Activated CD4-positive, CD25-positive, alpha-beta regulatory T cell treated with anti-CD3 and anti-CD28 coated beads, Interleukin-2, amount 50 U/mL, for 16 hours (primary cell): ENCODE results near the gene LRP1.

Experiments
- DNase-seq: peaks from one replicate; pipeline ENCODE4 v3.0.0-alpha.2; 2020; ENCODE audit warnings: low read depth, low spot score

LRP1 gene

GRCh38 chr12:57211791-57212700 lies 83.8 kb downstream of the LRP1 start:
- DNase-seq: no peak

GRCh38 chr12:57212701-57213057 lies 84.4 kb downstream of the LRP1 start:
- DNase-seq: no peak

- DNase-seq: peak; percentile 66
Observed at GRCh38 chr12:57213058-57213715, 84.9 kb downstream of the LRP1 start.

DNA sequence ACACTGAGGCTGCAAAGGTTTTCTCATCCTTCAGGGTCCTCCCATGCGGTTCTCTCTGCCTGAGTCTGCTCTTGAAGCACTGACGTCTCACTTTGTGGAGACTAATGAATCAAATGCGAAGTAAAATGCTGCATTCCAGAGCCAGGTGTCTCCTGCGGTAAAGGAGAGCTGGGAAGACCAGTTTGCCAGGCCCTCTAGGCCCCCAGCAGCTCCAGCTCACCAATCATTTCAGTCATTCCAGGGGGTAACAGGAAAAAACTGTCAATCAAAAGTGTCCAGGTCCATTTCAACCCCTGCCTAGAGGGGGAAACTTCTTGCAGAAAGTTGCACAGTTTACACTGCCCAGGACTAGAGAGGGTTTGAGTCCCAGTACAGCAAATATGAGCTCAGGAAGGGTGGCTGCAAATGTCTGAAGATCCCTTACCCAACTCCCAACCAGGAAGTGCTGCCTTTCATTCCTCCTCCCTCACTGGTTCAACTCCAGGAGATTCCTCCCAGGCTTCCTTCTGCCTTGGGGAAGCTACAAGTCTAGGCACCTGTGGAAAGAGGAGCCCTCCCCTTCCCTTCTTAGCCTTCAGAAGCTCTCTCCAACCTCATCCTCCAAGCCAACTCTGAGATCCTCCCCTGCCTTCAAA lies 85.6 kb downstream of the LRP1 start:
- no peak for DNase-seq

GRCh38 chr12:57214398-57214781 lies 86.1 kb downstream of the LRP1 start:
- peak; percentile 27 for DNase-seq

- no peak for DNase-seq
Observed at GRCh38 chr12:57215065-57215464, 86.8 kb downstream of the LRP1 start.

DNA sequence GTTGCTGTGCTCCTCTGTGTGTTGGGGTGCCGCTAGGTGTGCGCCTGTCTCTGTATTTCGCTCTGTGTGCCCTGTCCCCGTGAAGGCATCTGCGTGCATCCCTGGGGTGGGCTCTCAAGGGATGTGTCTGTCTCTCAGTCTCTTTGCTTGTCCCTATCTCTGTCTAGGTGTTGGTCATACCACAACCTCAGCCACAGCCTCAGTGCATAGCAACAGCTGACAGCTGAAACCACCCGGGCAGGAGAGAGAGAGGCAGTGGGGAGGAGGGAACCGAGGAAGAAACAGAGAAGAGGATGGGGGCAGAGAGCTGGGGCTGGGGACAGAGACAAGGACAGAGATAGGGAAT lies 87.4 kb downstream of the LRP1 start:
- no peak for DNase-seq

- DNase-seq: no peak
Observed at GRCh38 chr12:57216014-57216911, 88.0 kb downstream of the LRP1 start, which contains the start of gene NXPH4. TSS of gene NXPH4 (plus strand) at chr12:57216794. CDS start at chr12:57216970, 176 bp downstream.

DNA sequence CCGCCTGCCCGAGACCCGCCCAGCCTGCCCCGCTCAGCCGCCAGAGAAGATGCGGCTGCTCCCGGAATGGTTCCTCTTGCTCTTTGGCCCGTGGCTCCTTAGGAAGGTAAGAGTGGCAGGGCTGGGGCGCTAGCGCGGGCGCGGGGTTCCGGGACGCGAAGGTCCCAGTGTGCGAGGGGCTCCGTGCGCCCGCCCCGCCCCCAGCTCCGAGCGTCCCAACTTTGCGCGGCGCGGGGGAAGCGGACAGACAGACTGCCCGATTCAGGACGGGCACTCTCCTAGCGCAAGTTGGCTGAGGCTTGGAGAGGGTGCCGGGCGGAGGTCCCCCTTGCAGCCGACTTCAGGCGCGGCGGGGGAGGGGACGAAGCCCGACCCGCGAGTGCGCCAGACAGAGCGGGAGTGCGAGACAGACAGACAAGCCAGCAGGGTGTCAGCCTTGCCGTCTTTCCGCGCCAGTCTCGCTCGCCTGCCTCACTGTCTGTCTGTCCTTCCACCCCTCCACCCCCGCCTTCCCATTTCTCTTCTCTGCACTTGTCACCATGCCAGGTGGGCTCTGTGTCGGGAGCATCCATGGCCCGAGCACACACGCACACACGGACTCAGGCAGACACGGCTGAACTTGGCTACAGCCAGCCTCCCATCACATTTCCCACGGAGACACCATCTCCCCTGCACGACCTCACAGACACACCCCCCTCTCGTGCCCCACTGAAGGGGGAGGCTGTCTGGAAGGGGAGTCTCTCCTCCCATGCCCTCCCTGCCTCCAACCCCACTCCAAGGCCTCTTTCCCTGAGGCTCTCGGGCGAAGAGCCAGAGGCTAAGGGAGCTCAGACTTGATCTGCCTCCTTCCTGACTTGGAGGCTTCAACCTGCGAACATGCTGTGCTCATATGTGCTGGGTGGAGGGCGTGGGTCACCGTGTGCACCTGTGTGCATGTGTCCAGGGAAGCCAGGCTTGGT lies 88.9 kb downstream of the LRP1 start:
- DNase-seq: no peak

GRCh38 chr12:57218030-57218853 lies 90.0 kb downstream of the LRP1 start:
- no peak for DNase-seq

DNA sequence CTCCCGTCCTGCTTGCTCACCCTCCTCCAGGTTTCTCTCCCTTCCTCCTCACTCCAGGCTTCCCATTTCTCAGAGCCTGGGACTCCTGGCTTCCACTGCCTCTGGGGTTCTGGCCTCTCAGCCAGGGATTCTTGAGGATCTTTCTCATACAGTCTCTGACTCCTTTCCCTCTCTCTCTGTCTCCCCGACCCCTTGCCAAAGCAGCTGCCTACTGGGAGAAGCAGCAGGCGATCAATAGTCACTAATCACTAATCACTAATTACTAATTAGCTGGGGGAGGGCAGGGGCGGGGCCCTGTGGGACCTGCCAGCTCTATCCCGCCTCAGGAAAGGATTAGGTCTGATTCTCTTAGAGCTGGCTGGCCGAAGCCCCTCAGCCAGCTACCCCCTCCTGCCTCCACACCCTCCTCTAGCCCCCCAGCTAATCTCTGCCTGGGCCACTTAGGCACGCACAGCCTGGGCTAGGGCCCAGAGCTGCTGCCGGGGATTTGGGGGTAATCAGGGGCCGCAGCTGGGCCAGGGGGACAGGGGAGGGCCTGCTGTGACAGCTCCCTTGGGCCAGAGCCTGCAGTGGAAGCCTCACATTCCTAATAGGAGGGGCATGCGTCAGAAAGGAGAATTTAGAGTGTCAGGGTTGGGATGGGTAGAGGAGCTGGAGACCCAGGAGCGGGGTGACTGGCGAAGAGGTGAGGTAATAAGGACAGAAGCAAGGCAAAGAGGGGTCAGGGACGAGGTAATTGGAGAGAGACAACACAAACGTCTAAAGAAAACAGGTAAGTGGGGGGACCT lies 91.1 kb downstream of the LRP1 start:
- DNase-seq: no peak

- DNase-seq: no peak
Observed at GRCh38 chr12:57219993-57220754, 91.9 kb downstream of the LRP1 start.

GRCh38 chr12:57220770-57221168 lies 92.5 kb downstream of the LRP1 start:
- DNase-seq: no peak

- DNase-seq: no peak
Observed at GRCh38 chr12:57221169-57221917, 93.1 kb downstream of the LRP1 start.

GRCh38 chr12:57222286-57223190 lies 94.3 kb downstream of the LRP1 start:
- no peak for DNase-seq
